ENCODE results near the gene JADE2.

Gene JADE2

GRCh38 chr5:134527156-134527960 is 1.9 kb downstream of the JADE2 start:
- DNase-seq (ENCODE audit: low read depth, low spot score): peak; percentile 75
- Histone ChIP-seq H3K4me3 (ENCODE audit: insufficient read length, low read depth) (peak overlapping the region; percentile 83), H3K9me3 (ENCODE audit: insufficient read depth, low read length) (no peaks in the 10 kb centered on the region), H3K9ac (ENCODE audit: insufficient read length, low read depth) (peak overlapping the region; percentile 88), H3K4me1 (ENCODE audit: insufficient read depth, insufficient read length) (peaks cover 11% of the 10 kb centered on the region), H3K36me3 (ENCODE audit: insufficient read depth, insufficient read length, low read length) (peaks cover 7% of the 10 kb centered on the region), H3K27me3 (ENCODE audit: insufficient read depth, insufficient read length) (no peaks in the 10 kb centered on the region)
- no peak for TF ChIP-seq SUZ12 (IDR thresholded peaks at IDR 0.05; ENCODE audit: extremely low read depth, insufficient read depth, insufficient read length)

GRCh38 chr5:134527961-134528424 is 2.5 kb downstream of the JADE2 start:
- DNase-seq (ENCODE audit: low read depth, low spot score): no peak
- H3K9me3 ChIP-seq (ENCODE audit: insufficient read depth, low read length): no peaks in the 10 kb centered on the region
- TF ChIP-seq ZNF274 (IDR thresholded peaks at IDR 0.05; ENCODE audit: low read depth, low read length) (no peak), SUZ12 (IDR thresholded peaks at IDR 0.05; ENCODE audit: extremely low read depth, insufficient read depth, insufficient read length) (no peak), YY1 (IDR thresholded peaks at IDR 0.05; ENCODE audit: insufficient read depth, insufficient read length) (no peak)
- H3K4me3 ChIP-seq (ENCODE audit: insufficient read length, low read depth): peak overlapping the region; percentile 60
- peaks cover 11% of the 10 kb centered on the region for H3K36me3 ChIP-seq (ENCODE audit: insufficient read depth, insufficient read length, low read length)
- peaks cover 11% of the 10 kb centered on the region for H3K4me1 ChIP-seq (ENCODE audit: insufficient read depth, insufficient read length)
- H3K27me3 ChIP-seq (ENCODE audit: insufficient read depth, insufficient read length): no peaks in the 10 kb centered on the region
- H3K9ac ChIP-seq (ENCODE audit: insufficient read length, low read depth): peak overlapping the region; percentile 81

- TF ChIP-seq ZNF274 (IDR thresholded peaks at IDR 0.05; ENCODE audit: low read depth, low read length) (no peak), SUZ12 (IDR thresholded peaks at IDR 0.05; ENCODE audit: extremely low read depth, insufficient read depth, insufficient read length) (no peak), YY1 (IDR thresholded peaks at IDR 0.05; ENCODE audit: insufficient read depth, insufficient read length) (no peak)
- no peak overlapping the region for H3K4me3 ChIP-seq (ENCODE audit: insufficient read length, low read depth)
- peaks cover 11% of the 10 kb centered on the region for H3K36me3 ChIP-seq (ENCODE audit: insufficient read depth, insufficient read length, low read length)
- H3K9ac ChIP-seq (ENCODE audit: insufficient read length, low read depth): peak overlapping the region; percentile 81
- no peak for DNase-seq (ENCODE audit: low read depth, low spot score)
- no peaks in the 10 kb centered on the region for H3K27me3 ChIP-seq (ENCODE audit: insufficient read depth, insufficient read length)
- H3K4me1 ChIP-seq (ENCODE audit: insufficient read depth, insufficient read length): peaks cover 11% of the 10 kb centered on the region
- no peaks in the 10 kb centered on the region for H3K9me3 ChIP-seq (ENCODE audit: insufficient read depth, low read length)
Observed at GRCh38 chr5:134528556-134528955, 3.1 kb downstream of the JADE2 start.

- Histone ChIP-seq H3K4me1 (ENCODE audit: insufficient read depth, insufficient read length) (peaks cover 15% of the 10 kb centered on the region), H3K4me3 (ENCODE audit: insufficient read length, low read depth) (no peak overlapping the region), H3K36me3 (ENCODE audit: insufficient read depth, insufficient read length, low read length) (peaks cover 14% of the 10 kb centered on the region), H3K9ac (ENCODE audit: insufficient read length, low read depth) (peak overlapping the region; percentile 8), H3K9me3 (ENCODE audit: insufficient read depth, low read length) (no peaks in the 10 kb centered on the region), H3K27me3 (ENCODE audit: insufficient read depth, insufficient read length) (no peaks in the 10 kb centered on the region)
- TF ChIP-seq YY1 (IDR thresholded peaks at IDR 0.05; ENCODE audit: insufficient read depth, insufficient read length) (no peak), ZNF274 (IDR thresholded peaks at IDR 0.05; ENCODE audit: low read depth, low read length) (no peak), SUZ12 (IDR thresholded peaks at IDR 0.05; ENCODE audit: extremely low read depth, insufficient read depth, insufficient read length) (no peak)
- no peak for DNase-seq (ENCODE audit: low read depth, low spot score)
Observed at GRCh38 chr5:134529460-134529859, 4.0 kb downstream of the JADE2 start.

GRCh38 chr5:134530301-134531077 is 5.0 kb downstream of the JADE2 start:
- H3K9ac ChIP-seq (ENCODE audit: insufficient read length, low read depth): no peak overlapping the region
- DNase-seq (ENCODE audit: low read depth, low spot score): no peak

GRCh38 chr5:134533115-134533815 is 7.8 kb downstream of the JADE2 start:
- TF ChIP-seq YY1 (IDR thresholded peaks at IDR 0.05; ENCODE audit: insufficient read depth, insufficient read length) (no peak), SUZ12 (IDR thresholded peaks at IDR 0.05; ENCODE audit: extremely low read depth, insufficient read depth, insufficient read length) (no peak), ZNF274 (IDR thresholded peaks at IDR 0.05; ENCODE audit: low read depth, low read length) (no peak)
- no peaks in the 10 kb centered on the region for H3K9me3 ChIP-seq (ENCODE audit: insufficient read depth, low read length)
- H3K4me1 ChIP-seq (ENCODE audit: insufficient read depth, insufficient read length): peaks cover 21% of the 10 kb centered on the region
- H3K9ac ChIP-seq (ENCODE audit: insufficient read length, low read depth): no peak overlapping the region
- H3K27me3 ChIP-seq (ENCODE audit: insufficient read depth, insufficient read length): no peaks in the 10 kb centered on the region
- H3K36me3 ChIP-seq (ENCODE audit: insufficient read depth, insufficient read length, low read length): peaks cover 51% of the 10 kb centered on the region
- no peak overlapping the region for H3K4me3 ChIP-seq (ENCODE audit: insufficient read length, low read depth)
- no peak for DNase-seq (ENCODE audit: low read depth, low spot score)

More at GRCh38 chr5:134530301-134531077, 5.0 kb downstream of the JADE2 start:
- Histone ChIP-seq H3K9me3 (ENCODE audit: insufficient read depth, low read length) (no peaks in the 10 kb centered on the region), H3K4me3 (ENCODE audit: insufficient read length, low read depth) (no peak overlapping the region), H3K4me1 (ENCODE audit: insufficient read depth, insufficient read length) (peaks cover 21% of the 10 kb centered on the region), H3K27me3 (ENCODE audit: insufficient read depth, insufficient read length) (no peaks in the 10 kb centered on the region), H3K36me3 (ENCODE audit: insufficient read depth, insufficient read length, low read length) (peaks cover 24% of the 10 kb centered on the region)
- TF ChIP-seq SUZ12 (IDR thresholded peaks at IDR 0.05; ENCODE audit: extremely low read depth, insufficient read depth, insufficient read length) (no peak), ZNF274 (IDR thresholded peaks at IDR 0.05; ENCODE audit: low read depth, low read length) (no peak), YY1 (IDR thresholded peaks at IDR 0.05; ENCODE audit: insufficient read depth, insufficient read length) (no peak)
